Measurements from ENCODE around the gene EDN2.
A peak's percentile ranks its signal among the peaks of the same experiment; 100 is the strongest.

Gene EDN2

DNA sequence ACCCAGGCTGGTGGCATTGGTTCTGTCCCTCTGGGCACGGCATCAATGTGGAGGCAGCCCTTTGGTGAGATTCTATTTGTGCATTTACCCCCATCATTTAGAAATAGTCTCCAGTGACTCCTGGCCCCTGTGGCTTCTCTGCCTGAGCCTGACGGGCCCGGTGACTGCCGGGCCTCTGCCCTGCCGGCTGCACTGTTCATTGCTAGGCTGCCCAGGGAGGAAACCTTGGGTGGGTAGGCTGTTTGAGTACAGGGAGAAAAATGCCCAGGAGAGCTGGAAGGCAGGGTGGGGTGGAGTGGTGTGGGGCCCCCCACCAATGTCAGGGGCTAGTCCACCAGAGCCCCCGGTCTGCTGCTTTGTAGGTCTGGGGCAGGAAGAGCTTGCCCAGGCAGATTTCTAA lies 23.4 kb upstream of the EDN2 start:
- TF ChIP-seq, protein P1, sequence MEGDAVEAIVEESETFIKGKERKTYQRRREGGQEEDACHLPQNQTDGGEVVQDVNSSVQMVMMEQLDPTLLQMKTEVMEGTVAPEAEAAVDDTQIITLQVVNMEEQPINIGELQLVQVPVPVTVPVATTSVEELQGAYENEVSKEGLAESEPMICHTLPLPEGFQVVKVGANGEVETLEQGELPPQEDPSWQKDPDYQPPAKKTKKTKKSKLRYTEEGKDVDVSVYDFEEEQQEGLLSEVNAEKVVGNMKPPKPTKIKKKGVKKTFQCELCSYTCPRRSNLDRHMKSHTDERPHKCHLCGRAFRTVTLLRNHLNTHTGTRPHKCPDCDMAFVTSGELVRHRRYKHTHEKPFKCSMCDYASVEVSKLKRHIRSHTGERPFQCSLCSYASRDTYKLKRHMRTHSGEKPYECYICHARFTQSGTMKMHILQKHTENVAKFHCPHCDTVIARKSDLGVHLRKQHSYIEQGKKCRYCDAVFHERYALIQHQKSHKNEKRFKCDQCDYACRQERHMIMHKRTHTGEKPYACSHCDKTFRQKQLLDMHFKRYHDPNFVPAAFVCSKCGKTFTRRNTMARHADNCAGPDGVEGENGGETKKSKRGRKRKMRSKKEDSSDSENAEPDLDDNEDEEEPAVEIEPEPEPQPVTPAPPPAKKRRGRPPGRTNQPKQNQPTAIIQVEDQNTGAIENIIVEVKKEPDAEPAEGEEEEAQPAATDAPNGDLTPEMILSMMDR (IDR thresholded peaks at IDR 0.05; ENCODE audit: low read depth, low read length, missing control alignments): no peak
- in situ Hi-C loops (cut with HindIII; ENCODE audit: low sequenced_read_pairs): no loop called here

DNA sequence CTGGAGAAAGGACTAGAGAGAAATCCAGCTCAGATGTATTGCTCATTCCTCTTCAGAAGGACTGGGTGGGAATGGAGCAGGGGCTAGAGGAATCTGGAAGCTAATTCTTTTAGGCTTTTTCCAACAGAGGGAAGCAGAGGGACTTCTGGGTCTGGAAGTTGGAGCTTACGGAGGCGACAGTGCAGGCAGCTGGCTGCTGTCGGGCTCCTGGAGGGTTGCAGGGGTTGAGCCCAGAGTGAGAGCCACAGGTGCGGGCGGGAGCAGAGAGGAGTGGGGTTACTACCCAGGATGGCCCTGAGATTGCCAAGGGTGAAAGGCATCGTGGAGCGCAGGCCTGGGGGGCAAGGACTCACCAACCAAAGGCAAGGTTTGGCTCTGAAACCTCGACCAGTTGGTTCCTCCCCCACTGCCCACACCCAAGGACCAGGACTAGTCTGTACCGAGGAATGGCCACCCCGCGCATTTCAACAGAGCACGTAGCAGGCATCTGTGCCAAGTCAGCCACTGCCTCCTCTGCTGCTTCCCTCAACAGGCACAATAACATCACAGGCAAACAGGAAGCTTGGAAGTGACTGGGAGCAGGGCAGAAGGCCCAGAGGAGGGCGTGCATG lies 22.7 kb upstream of the EDN2 start:
- TF ChIP-seq, protein P1 (IDR thresholded peaks at IDR 0.05; ENCODE audit: low read depth, low read length, missing control alignments): no peak
- DNase-seq (ENCODE audit: low read depth): no peak
- in situ Hi-C loops (cut with HindIII; ENCODE audit: low sequenced_read_pairs): no loop called here

More for the DNA sequence above, 23.4 kb upstream of the EDN2 start:
- no peak overlapping the region for H3K4me3 ChIP-seq (ENCODE audit: low read depth, low read length)
- no peak for DNase-seq (ENCODE audit: low read depth)

DNA sequence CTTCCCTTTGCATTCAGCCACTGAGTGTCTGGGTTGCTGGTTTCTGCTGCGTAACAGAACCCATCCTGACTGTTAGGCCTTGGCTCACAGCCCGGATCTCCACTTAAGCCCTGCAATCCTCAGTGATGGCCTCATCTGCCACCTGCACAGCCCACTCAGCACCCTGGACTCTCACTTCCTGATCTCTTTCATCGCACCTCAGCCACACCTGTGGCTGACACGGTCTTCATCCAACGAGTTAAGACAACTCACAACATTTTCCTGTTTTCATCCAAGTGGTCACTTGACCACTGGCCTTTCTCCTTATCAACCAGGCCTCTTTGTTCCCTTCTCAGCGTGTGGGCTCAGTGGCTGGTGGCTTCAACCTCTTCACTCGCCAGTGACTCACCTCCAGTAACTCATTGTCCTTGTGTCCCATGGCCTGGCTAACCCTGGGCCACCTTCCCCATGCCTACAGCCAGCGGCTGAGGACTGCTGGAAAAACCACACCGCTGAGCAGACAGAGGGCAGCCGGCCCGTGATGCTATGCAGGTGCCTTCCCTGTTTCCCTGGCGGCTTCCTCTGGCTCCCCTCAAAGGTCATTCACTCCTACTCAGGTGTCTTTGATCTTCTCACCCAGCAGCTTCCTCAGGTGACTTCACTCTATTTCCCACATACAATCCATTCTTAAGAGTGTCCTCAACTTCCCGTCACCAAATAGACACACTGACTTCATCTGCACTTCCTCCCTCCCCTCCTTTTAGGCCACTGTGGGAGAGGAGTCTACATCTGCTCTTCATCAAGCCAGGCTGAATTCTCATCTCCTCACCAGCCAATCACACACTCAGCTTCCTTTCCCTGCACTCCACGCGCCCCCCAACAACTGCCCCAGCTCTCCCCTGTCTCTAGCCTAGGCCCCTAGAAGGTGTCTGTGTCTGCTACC lies 19.9 kb upstream of the EDN2 start:
- TF ChIP-seq, protein P1 (IDR thresholded peaks at IDR 0.05; ENCODE audit: low read depth, low read length, missing control alignments): no peak
- no peak overlapping the region for H3K4me3 ChIP-seq (ENCODE audit: low read depth, low read length)
- in situ Hi-C loops (cut with HindIII; ENCODE audit: low sequenced_read_pairs): no loop called here
- peak; percentile 12 for DNase-seq (ENCODE audit: low read depth)

More for the DNA sequence above, 22.7 kb upstream of the EDN2 start:
- no peak overlapping the region for H3K4me3 ChIP-seq (ENCODE audit: low read depth, low read length)

DNA sequence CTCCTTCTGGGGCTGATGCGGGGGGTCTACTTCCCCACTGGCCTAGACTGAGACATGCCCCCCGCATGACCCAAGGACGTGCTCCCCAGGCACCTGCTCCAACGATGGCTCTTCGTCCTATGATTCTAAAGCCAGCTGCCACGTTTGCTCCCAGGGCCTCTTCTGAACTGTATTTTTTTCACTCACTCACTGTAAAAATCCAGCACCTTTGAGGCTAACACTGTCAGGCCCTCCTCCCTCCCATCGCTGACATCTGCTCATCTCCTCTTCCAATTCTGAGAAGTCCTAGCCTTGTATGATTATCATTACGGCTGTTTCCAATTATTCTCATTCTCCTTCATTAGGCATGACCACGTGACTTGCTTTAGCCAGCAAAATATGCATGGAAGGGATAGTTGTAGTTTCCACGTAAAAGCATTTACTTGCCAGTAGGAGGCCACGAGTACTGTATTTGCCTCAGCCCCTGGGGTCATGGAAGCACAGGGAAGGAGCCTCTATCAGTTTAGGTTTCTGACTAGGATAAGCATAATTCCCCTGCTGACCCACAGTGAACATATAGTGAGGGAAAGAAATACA lies 19.1 kb upstream of the EDN2 start:
- DNase-seq (ENCODE audit: low read depth): peak; percentile 12
- TF ChIP-seq, protein P1 (IDR thresholded peaks at IDR 0.05; ENCODE audit: low read depth, low read length, missing control alignments): peak; percentile 16
- in situ Hi-C loops (cut with HindIII; ENCODE audit: low sequenced_read_pairs): no loop called here
- no peak overlapping the region for H3K4me3 ChIP-seq (ENCODE audit: low read depth, low read length)

DNA sequence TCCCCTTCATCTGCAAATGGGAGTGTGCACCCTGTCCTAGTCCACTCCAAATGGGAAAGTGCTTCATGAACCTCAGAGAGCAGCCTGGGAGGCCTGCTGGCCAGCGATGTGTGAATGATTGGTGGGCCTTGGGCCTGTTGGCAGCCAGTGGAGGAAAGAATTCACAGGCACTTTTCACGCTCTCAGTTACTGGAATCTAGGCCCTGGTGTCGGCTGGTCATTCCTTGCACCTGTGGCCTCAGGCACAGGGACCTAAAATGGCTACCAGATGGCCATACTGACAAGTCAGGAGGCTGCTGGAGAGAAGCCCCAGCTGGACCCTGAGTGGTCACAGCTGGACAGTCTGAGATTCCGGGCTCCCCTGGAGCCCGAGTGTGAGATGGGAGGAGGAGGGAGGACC lies 18.4 kb upstream of the EDN2 start:
- TF ChIP-seq, protein P1 (IDR thresholded peaks at IDR 0.05; ENCODE audit: low read depth, low read length, missing control alignments): no peak
- H3K4me3 ChIP-seq (ENCODE audit: low read depth, low read length): no peak overlapping the region
- in situ Hi-C loops (cut with HindIII; ENCODE audit: low sequenced_read_pairs): no loop called here
- peak; percentile 11 for DNase-seq (ENCODE audit: low read depth)

DNA sequence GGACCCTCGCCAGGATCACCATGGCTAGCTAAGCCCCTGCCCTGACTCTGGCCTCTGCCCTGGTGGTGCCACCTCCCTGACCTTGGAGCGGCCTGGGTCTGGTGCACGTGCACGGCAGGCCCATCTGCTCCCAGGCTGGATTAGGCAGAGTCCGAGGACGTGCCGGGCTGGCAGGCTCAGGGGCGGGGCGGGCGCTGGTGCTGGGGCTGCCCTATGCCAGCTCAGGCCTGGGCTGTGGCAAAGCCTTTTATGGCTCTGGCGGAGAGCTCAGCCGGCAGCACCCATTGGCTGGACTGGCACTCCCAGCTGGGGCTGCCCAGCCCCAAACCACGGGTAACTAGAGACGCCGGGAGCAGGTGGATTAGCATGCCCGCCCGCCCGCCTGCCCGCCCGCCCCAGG lies 17.1 kb upstream of the EDN2 start:
- in situ Hi-C loops (cut with HindIII; ENCODE audit: low sequenced_read_pairs): no loop called here
- no peak for DNase-seq (ENCODE audit: low read depth)
- TF ChIP-seq, protein P1 (IDR thresholded peaks at IDR 0.05; ENCODE audit: low read depth, low read length, missing control alignments): no peak
- no peak overlapping the region for H3K4me3 ChIP-seq (ENCODE audit: low read depth, low read length)

Measured in astrocyte of the cerebellum (primary cell).